Nephron (organoid): Measurements from ENCODE around the gene AAK1.

Experiments used
- H3K27ac Mint-ChIP-seq, 3 experiments: 2 replicates each; pipeline ENCODE4 v1.8.0; 2020; ENCODE audit warnings: mixed read lengths in 3 of 3, mild to moderate bottlenecking in 2 of 3, moderate library complexity in 1 of 3
- H3K27me3 Mint-ChIP-seq: 2 replicates; pipeline ENCODE4 v1.8.0; 2021; ENCODE audit warnings: low read depth, mild to moderate bottlenecking, moderate library complexity, mixed read lengths
- H3K36me3 Mint-ChIP-seq: 2 replicates; pipeline ENCODE4 v1.8.0; 2020; ENCODE audit warnings: low read depth, mixed read lengths
- H3K4me1 Mint-ChIP-seq: 2 replicates; pipeline ENCODE4 v1.8.0; 2020; ENCODE audit warnings: mixed read lengths
- H3K4me3 Mint-ChIP-seq, 3 experiments: 2 replicates each; pipeline ENCODE4 v1.8.0; 2020; ENCODE audit warnings: mild to moderate bottlenecking in 3 of 3, mixed read lengths in 3 of 3, moderate library complexity in 2 of 3
- H3K9me3 Mint-ChIP-seq: 2 replicates; pipeline ENCODE4 v1.8.0; 2020; ENCODE audit warnings: mixed read lengths
- TF ChIP-seq, protein P1 (sequence below), 3 experiments: fragments of 200-600 bp; sonication (generic); IDR thresholded peaks; one replicate each; pipeline ENCODE4 v1.5.0; 2021; ENCODE audit warnings: antibody characterized with exemption in 3 of 3; ENCODE audit not compliant: unreplicated experiment in 3 of 3

AAK1 gene

GRCh38 chr2:69495861-69496260 lies 147.7 kb downstream of the AAK1 start:
- H3K36me3 Mint-ChIP-seq = peaks cover 22% of the 10 kb centered on the region
- H3K4me1 Mint-ChIP-seq = no peaks in the 10 kb centered on the region
- H3K27me3 Mint-ChIP-seq = no peaks in the 10 kb centered on the region
- H3K4me3 Mint-ChIP-seq = no peak overlapping the region
- H3K9me3 Mint-ChIP-seq = no peaks in the 10 kb centered on the region
- TF ChIP-seq, protein P1, sequence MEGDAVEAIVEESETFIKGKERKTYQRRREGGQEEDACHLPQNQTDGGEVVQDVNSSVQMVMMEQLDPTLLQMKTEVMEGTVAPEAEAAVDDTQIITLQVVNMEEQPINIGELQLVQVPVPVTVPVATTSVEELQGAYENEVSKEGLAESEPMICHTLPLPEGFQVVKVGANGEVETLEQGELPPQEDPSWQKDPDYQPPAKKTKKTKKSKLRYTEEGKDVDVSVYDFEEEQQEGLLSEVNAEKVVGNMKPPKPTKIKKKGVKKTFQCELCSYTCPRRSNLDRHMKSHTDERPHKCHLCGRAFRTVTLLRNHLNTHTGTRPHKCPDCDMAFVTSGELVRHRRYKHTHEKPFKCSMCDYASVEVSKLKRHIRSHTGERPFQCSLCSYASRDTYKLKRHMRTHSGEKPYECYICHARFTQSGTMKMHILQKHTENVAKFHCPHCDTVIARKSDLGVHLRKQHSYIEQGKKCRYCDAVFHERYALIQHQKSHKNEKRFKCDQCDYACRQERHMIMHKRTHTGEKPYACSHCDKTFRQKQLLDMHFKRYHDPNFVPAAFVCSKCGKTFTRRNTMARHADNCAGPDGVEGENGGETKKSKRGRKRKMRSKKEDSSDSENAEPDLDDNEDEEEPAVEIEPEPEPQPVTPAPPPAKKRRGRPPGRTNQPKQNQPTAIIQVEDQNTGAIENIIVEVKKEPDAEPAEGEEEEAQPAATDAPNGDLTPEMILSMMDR (IDR thresholded peaks at IDR 0.05; ENCODE audit: unreplicated experiment in 3 of 3) = no peak
- no peak overlapping the region for H3K27ac Mint-ChIP-seq

DNA sequence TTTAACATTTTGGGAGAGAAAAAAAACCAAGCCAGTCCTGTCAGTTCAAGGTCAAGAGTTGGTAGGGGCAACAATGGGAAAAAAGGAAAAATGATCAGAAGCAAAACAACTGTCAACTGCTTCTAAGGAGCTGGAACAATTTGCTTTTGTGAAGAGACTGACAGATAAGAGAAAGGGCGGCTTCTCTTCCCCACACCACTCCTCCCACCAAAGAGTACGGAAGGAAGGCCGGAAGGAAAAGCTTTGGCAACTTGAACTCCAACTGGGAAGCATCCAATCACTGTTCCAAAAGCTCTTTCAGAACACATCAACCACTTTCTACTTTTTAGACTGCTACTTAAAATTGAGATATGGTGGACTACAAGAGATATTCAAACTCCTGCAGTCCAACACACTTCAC lies 148.5 kb downstream of the AAK1 start:
- TF ChIP-seq, protein P1 (IDR thresholded peaks at IDR 0.05; ENCODE audit: unreplicated experiment in 3 of 3) = no peak
- H3K9me3 Mint-ChIP-seq = no peaks in the 10 kb centered on the region
- no peak overlapping the region for H3K4me3 Mint-ChIP-seq
- H3K27me3 Mint-ChIP-seq = no peaks in the 10 kb centered on the region
- peaks cover 27% of the 10 kb centered on the region for H3K36me3 Mint-ChIP-seq
- no peak overlapping the region for H3K27ac Mint-ChIP-seq
- no peaks in the 10 kb centered on the region for H3K4me1 Mint-ChIP-seq

- no peak overlapping the region for H3K27ac Mint-ChIP-seq
- TF ChIP-seq, protein P1 (IDR thresholded peaks at IDR 0.05; ENCODE audit: unreplicated experiment in 3 of 3) = no peak
- no peaks in the 10 kb centered on the region for H3K4me1 Mint-ChIP-seq
- no peaks in the 10 kb centered on the region for H3K9me3 Mint-ChIP-seq
- peaks cover 30% of the 10 kb centered on the region for H3K36me3 Mint-ChIP-seq
- H3K4me3 Mint-ChIP-seq = no peak overlapping the region
- H3K27me3 Mint-ChIP-seq = no peaks in the 10 kb centered on the region
Observed at GRCh38 chr2:69494126-69494525, 149.4 kb downstream of the AAK1 start.

GRCh38 chr2:69493268-69493667 lies 150.3 kb downstream of the AAK1 start:
- TF ChIP-seq, protein P1 (IDR thresholded peaks at IDR 0.05; ENCODE audit: unreplicated experiment in 3 of 3) = no peak

DNA sequence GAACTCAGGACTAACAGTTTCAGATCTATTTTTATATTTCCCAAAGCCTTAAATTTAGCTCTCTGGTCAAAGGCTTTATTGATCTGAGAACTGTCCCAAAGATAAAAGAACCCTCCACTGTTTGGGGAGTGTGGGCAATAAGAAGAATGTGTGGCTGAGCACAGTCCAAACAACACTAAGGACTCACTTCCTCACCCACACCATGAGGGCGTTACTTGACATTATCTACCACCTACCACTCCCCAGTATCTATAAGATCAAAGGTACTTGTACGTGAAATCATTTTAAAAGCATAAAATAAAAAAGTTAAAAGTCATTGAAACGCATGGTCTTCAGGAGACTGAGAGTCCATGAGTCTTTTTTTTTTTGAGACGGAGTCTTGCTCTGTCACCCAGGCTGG lies 151.7 kb downstream of the AAK1 start:
- TF ChIP-seq, protein P1 (IDR thresholded peaks at IDR 0.05; ENCODE audit: unreplicated experiment in 3 of 3) = no peak
- Mint-ChIP-seq H3K9me3 (no peaks in the 10 kb centered on the region), H3K36me3 (peaks cover 43% of the 10 kb centered on the region), H3K27me3 (no peaks in the 10 kb centered on the region), H3K4me1 (no peaks in the 10 kb centered on the region), H3K27ac (no peak overlapping the region), H3K4me3 (no peak overlapping the region)

More at GRCh38 chr2:69493268-69493667, 150.3 kb downstream of the AAK1 start:
- H3K36me3 Mint-ChIP-seq = peaks cover 34% of the 10 kb centered on the region
- H3K9me3 Mint-ChIP-seq = no peaks in the 10 kb centered on the region
- H3K4me3 Mint-ChIP-seq = no peak overlapping the region
- peak overlapping the region in 1 of 3 experiments; percentile 41 for H3K27ac Mint-ChIP-seq
- no peaks in the 10 kb centered on the region for H3K4me1 Mint-ChIP-seq
- no peaks in the 10 kb centered on the region for H3K27me3 Mint-ChIP-seq

DNA sequence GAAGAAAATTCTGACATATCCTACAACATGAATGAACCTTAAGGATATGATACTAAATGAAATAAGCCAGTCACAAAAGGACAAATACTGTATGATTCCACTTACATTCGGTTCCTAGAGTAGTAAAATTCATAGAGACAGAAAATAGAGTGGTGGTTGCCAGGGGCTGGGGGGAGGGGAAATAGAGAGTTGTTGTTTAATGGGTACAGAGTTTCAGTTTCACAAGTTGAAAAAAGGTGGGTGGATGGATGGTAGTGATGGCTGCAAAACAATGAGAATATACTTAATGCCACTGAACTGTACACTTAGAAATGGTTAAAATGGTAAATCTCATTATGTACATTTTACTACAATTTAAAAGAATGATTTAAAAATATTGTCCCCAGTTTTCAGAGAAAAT lies 153.1 kb downstream of the AAK1 start:
- Mint-ChIP-seq H3K9me3 (no peaks in the 10 kb centered on the region), H3K4me1 (no peaks in the 10 kb centered on the region), H3K27ac (no peak overlapping the region), H3K36me3 (peaks cover 44% of the 10 kb centered on the region), H3K27me3 (no peaks in the 10 kb centered on the region), H3K4me3 (no peak overlapping the region)
- TF ChIP-seq, protein P1 (IDR thresholded peaks at IDR 0.05; ENCODE audit: unreplicated experiment in 3 of 3) = no peak
